LNCaP clone FGC (cell line): Measurements from ENCODE around the gene SLFN11.

Source experiments
- DNase-seq: peaks from one replicate; pipeline ENCODE4 v3.0.0-alpha.2; 2011; ENCODE audit warnings: low read depth
- H3K4me3 ChIP-seq: 2 replicates; pipeline ENCODE4 v1.5.1; 2011; ENCODE audit warnings: mild to moderate bottlenecking, low read depth, low read length, control low read depth
- TF ChIP-seq, protein P1 (sequence below): IDR thresholded peaks from 2 replicates; pipeline ENCODE4 v1.5.1; 2012; ENCODE audit warnings: mild to moderate bottlenecking; ENCODE audit not compliant: control insufficient read depth, insufficient read depth; ENCODE audit errors: extremely low read depth

Gene SLFN11

DNA sequence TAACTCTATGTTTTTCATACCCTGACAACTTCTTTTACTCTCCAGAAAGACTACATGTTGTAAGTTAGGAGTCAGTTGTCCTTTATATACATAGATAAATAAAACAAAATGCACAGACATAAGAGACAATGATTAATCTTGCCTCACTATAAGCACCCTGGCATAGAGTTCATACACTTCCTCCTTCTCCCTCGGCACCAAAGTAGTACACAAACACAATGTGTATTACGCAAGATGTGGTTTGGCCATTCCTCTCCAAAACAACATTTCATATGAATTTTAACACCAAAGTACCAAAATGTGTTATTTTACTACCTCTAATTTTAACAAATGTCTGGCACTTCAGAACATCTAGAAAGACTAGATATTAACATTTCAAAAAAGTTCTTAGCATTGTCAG lies 17.2 kb upstream of the SLFN11 start:
- TF ChIP-seq, protein P1, sequence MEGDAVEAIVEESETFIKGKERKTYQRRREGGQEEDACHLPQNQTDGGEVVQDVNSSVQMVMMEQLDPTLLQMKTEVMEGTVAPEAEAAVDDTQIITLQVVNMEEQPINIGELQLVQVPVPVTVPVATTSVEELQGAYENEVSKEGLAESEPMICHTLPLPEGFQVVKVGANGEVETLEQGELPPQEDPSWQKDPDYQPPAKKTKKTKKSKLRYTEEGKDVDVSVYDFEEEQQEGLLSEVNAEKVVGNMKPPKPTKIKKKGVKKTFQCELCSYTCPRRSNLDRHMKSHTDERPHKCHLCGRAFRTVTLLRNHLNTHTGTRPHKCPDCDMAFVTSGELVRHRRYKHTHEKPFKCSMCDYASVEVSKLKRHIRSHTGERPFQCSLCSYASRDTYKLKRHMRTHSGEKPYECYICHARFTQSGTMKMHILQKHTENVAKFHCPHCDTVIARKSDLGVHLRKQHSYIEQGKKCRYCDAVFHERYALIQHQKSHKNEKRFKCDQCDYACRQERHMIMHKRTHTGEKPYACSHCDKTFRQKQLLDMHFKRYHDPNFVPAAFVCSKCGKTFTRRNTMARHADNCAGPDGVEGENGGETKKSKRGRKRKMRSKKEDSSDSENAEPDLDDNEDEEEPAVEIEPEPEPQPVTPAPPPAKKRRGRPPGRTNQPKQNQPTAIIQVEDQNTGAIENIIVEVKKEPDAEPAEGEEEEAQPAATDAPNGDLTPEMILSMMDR, result no peak
- H3K4me3 ChIP-seq, result no peak overlapping the region
- DNase-seq, result no peak

GRCh38 chr17:35390156-35390555 lies 16.7 kb upstream of the SLFN11 start:
- TF ChIP-seq, protein P1, result no peak
- no peak for DNase-seq
- H3K4me3 ChIP-seq, result no peak overlapping the region

DNA sequence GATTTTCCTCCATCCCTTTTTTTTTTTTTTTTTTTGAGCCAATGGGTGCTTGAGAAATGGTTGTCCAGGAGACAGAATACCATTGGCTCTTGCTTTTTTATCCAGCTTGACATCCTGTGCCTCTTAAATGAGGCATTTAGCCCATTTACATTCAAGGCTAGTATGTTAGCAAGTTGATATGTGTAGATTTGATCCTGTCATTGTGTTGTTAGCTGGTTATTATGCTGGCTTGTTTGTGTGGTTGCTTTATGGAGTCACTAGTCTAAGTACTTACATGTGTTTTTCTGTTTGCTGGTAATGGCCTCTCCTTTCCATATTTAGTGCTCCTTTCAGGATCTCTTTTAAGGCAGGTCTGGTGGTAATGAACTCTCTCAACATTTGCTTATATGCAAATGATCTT lies 14.1 kb upstream of the SLFN11 start:
- DNase-seq, result no peak
- TF ChIP-seq, protein P1, result no peak
- H3K4me3 ChIP-seq, result no peak overlapping the region

GRCh38 chr17:35377706-35378105 lies 4.3 kb upstream of the SLFN11 start:
- TF ChIP-seq, protein P1, result no peak
- H3K4me3 ChIP-seq, result no peak overlapping the region
- DNase-seq, result no peak

- TF ChIP-seq, protein P1, result no peak
- no peak for DNase-seq
- H3K4me3 ChIP-seq, result no peak overlapping the region
These were observed 3.6 kb upstream of the SLFN11 start for GRCh38 chr17:35377068-35377467.

- H3K4me3 ChIP-seq, result no peak overlapping the region
- TF ChIP-seq, protein P1, result no peak
- DNase-seq, result no peak
These were observed 2.8 kb upstream of the SLFN11 start for GRCh38 chr17:35376245-35376644.

- DNase-seq, result no peak
- H3K4me3 ChIP-seq, result peak overlapping the region; percentile 30; the same call in 1 of the 2 replicates
- TF ChIP-seq, protein P1, result no peak
These were observed 1.4 kb upstream of the SLFN11 start for GRCh38 chr17:35374766-35375344.
